Right lung (tissue), 5 donors: ENCODE results near the gene CAMK2D. TPM values are rescaled to one million over a fixed set of nuclear protein-coding genes. Genes with fewer than 3 reads are reported as not detected.

Experiments
- DNase-seq, 2 donors: peaks; one replicate each; pipeline ENCODE4 v3.0.0-alpha.2; 2013
- polyA plus RNA-seq, 5 donors: library from polyadenylated mRNA; unstranded; fragments of 120-200 nt; gene quantifications; one replicate each; pipeline versions ENCODE4 v1.2.1 to v1.2.3, GENCODE V29; 2013; ENCODE audit warnings: inconsistent platforms in 1 of 5, low replicate concordance in 1 of 5; ENCODE audit not compliant: insufficient read length in 5 of 5, insufficient read depth in 1 of 5

The CAMK2D gene
- polyA plus RNA-seq, 5 donors, result 54.2 to 86.9 (median 72.3) TPM

DNA sequence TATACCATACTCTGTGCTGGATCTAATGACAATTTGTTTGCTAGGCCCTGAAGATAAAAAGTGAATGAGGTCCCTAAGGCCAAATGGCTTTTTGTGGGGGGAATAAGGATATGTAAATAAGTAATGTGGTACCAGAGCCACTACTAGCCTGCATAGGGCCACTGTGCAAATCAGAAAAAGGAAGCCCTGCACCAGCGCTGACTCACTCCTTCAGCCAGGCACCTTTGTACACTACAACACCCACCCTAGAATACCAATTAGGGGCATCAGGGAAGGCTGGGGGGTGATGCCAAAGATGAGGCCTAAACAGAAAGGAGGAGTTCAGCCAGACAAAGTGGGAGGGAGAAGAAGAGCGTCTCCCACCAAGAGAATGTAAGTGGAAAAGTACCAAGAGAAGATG lies 122.2 kb downstream of the CAMK2D start:
- DNase-seq, result no peak

DNA sequence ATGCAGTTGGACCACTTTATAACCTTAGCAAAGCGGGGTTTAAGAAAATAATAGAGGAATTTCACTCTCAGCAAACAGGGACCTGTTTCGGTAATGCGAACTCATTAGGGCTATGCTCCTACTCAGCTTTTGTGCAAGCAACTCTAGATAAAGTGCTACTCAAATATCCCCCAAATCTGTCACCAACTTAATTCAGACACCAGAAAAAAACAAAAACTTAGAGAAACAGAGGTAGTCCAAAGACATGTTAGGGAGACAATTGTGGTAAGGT lies 123.0 kb downstream of the CAMK2D start:
- peak in 1 of 2 donors; percentile 17 for DNase-seq

DNA sequence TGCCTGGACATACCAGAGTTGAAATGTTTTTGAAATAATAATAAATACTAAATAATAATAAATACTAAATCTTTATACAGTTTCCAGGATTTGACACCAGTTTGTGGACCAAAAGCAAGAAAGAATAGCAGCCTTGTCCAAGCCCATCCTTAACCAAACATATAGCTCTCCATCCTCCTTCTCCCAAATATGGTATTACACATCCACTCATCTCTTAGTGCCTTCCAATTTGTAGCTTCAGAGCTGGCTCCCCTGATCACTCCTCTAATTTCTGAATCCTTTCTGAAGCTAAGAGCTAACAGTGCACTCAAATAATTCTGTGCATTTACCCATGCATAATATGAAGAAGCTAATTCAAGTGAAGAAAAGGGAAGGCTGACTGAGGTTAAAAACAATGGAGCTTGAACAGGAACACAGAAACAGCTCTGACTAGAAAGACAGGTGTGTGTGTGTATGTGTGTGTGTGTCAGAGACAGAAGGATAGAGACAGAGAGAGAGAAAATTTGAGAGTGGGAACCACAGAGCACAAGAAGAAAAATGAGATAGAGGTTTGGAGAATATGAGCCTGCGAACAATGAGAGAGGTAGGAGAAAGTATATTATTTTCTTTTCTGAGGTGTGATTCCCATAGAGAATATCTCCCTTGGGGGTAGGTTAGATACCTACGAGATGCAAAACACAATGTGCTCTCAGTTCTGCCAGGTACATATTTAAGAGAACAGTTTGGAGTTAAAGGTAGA lies 123.5 kb downstream of the CAMK2D start:
- no peak for DNase-seq

GRCh38 chr4:113637363-113637762 lies 124.2 kb downstream of the CAMK2D start:
- no peak for DNase-seq

GRCh38 chr4:113636877-113637276 lies 124.7 kb downstream of the CAMK2D start:
- no peak for DNase-seq

DNA sequence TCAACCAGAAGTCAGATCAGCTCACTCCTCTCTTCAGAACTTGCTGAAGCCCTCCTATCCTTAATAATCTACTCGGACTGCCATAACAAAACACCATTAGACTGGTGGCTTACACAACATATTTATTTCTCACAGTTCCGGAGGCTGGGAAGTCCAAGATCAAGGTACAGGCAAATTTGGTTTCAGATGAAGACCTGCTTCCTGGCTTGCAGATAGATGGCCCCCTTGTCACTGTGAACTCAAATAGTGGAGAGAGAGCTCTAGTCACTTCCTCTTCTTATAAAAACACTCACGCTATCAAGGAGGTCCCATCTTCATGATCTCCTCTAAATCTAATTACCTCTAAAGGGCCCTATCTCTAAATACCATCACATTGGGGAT lies 125.1 kb downstream of the CAMK2D start:
- no peak for DNase-seq

GRCh38 chr4:113635739-113636437 lies 125.7 kb downstream of the CAMK2D start:
- no peak for DNase-seq

GRCh38 chr4:113634081-113634969 lies 127.2 kb downstream of the CAMK2D start:
- DNase-seq, result no peak

GRCh38 chr4:113633467-113633866 lies 128.1 kb downstream of the CAMK2D start:
- no peak for DNase-seq

DNA sequence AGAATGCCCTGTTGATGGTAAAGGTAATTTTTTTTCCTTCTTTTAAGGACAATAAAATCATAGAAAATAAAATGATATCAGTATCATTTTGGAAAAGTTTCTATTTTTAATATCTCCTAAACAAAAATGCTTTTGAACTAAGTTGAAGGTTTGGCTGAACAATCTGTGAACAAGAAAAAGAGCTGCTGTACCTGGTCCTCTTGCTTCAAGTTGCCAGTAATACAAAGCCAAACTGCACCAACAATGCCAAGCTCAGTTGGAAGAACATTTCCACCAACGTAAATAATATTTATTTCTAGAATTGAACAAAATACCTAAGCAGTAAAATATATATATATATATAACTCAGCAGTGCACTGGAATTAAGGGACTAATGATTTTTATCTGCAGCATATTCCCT lies 132.8 kb downstream of the CAMK2D start:
- no peak for DNase-seq

DNA sequence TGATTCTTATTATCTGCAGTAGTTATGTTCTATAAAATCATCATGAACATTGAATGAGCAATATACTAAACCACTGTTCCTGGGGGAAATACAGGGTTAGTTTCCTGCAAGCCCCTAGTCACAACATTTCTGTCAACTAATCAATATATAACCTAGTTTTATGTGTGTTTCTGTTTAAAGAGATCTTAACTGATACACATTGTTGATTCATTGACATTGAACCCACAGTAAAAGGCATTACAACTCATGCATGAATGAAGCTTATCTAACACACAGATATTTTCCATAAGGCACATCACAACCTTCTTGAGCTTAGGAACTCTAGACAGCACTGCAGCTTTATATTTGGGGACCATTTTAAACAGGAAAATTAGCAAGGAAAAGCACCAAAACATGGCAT lies 134.2 kb downstream of the CAMK2D start:
- DNase-seq, result no peak

DNA sequence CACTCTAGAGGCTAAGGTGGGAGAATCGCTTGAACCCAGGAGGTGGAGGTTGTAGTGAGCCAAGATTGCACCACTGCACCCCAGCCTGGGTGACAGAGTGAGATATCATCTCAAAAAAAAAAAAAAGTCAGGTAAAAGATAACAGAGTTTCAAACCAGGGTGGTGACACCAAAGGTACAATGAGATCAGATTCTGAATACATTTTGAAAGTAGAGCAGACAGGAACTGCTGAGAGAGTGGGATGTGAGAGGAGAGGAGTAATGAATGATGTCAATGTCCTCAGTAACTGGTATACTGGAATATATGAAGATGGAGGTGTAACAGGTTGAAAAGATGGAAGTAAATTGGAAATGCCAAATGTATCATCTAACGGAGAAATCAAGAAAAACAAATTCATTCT lies 135.6 kb downstream of the CAMK2D start:
- no peak for DNase-seq

DNA sequence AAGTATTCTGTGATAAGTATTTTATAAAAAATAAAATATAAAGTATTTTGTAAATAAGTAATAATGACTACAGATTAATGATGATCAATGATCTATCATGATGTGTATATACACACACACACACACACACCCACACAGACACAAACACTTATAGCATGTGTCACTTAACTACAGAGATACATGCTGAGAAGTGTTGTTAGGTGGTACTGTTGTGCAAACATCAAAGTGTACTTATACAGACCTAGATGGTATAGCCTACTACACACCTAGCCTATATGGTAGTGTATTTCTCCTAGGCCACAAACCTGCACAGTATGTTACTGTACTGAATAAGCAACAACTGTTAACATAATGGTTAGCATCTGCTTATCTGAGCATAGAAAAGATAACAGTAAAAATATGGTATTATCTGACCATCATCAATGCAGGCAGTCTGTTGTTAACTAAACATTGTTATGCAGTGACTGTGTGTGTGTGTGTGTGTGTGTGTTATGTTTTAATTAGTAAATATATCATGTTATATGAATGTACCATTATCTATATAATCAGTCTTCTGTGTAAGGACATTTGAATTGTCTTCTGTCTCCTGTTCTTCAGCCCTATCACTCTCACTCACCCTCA lies 138.2 kb downstream of the CAMK2D start:
- no peak for DNase-seq

DNA sequence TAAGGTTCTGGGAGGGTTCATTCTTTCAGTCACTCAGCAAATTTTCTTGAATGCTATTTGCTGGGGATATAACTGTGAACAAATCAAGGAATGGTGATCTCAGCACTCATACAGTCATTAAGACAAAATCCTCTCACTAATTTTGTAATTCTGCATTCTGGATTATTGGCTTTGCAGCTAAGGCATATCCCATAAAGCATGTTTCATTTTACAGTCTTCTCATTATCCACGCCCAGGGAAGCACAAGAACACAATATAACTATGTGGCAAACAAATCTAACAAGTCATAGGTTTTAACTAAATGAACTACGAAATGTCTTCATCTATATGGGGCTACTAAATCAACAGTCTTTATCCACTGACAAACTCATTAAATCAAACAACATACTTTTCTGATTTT lies 139.9 kb downstream of the CAMK2D start:
- no peak for DNase-seq

- no peak for DNase-seq
Measured at GRCh38 chr4:113620032-113620431, 141.5 kb downstream of the CAMK2D start.

DNA sequence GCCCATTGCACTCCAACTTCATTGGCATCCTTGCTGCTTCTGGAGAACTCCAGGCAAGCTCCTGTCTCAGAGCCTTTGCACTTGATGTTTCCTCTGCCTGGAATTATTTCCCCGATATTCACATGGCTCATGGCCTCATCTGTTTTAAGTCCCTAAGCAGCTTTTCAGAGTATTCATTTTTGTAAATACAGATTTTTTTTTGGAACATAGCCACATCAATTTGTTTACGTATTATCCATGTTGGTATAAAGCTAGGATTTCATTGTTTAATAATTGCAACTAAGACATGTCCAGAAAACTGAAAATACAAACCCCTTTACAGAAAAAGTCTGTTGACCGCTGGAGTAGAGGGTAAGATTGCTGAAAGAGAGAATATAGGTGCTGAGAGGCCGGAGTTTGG lies 142.0 kb downstream of the CAMK2D start:
- no peak for DNase-seq

- no peak for DNase-seq
Measured at GRCh38 chr4:113618205-113618604, 143.3 kb downstream of the CAMK2D start.

- DNase-seq, result no peak
Measured at GRCh38 chr4:113617195-113617594, 144.3 kb downstream of the CAMK2D start.

GRCh38 chr4:113616443-113616842 lies 145.1 kb downstream of the CAMK2D start:
- DNase-seq, result no peak

DNA sequence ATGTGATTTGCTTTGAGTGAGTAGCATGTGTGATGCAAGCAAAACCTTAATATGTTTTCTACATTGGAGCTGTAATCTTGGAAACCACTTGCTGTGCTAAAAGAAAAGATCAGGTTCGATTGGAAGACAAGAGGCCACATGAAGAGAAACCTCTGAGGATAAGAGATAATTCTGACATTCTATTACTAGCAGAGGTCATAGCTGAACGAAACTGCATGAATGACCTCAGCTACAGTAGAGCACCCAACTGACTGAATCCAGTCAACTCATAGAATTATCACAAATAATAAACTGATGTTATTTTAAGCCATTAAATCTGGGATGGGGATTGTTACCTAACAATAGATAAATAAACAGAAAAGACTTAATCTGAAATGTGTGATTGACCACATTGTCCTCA lies 147.1 kb downstream of the CAMK2D start:
- no peak for DNase-seq

DNA sequence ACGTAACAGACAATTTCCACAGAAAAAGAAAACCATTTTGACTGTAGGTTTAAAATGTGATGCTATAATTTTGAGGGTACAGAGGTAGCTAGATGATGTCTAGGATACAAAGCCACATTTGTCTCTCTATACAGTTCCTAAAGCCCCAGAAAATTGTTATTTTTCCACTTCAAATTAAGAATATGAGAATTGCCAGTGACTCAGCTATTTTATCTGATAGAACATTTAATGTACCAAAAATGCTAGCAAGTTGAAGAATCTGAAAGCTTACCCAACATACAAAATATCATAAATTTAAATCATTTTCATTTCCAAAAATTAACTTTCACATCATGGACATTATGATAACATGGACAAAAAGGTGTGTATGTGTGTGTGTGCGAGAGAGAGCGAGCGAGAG lies 148.0 kb downstream of the CAMK2D start:
- no peak for DNase-seq

DNA sequence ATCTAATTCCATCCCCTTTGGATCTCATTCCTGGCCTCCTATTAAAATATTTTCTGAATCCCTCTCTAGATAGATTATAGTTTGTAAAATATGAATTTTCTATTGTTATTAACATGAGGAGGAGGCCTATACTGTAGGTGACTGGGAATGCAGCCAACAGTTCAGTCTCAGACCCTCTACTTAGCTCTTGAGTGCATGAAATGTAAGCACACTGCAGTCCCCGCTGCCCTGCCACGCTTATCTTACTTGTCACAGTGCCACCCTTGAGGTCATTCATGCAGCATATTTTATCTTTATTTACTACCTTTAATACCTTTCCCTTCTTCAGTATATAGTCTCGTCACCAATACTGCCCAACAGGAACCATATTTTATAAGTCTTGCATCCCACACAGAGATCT lies 151.0 kb downstream of the CAMK2D start:
- no peak for DNase-seq
